ENCODE results near the gene SPIRE1. TPM values are rescaled to one million over a fixed set of nuclear protein-coding genes. Genes with fewer than 3 reads are reported as not detected.

SPIRE1 gene
- total RNA-seq, 2 donors from 2014 or later: 14.2 to 17.2 TPM

DNA sequence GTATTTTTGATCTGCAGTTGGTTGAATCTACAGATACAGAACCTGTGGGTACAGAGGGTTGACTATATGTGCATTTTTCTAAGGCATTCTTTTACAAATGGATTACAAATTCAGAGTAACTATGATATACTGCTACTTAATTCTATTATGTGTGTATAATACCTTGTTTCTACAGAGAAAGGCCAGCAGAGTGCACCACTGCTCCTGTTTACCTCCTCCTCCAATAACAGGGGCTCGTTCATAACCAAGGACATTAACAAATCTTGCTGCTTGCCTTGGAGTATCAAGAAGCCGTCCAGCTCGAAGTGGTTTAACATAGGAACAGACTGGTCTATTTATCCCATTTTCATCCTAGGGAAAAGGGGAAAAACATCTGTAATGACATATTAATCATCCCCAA, 28.2 kb upstream of the SPIRE1 start:
- no peak overlapping the region for H3K27ac Mint-ChIP-seq
- Histone ChIP-seq H3K27ac (ENCODE audit: low read depth, low read length) (no peak overlapping the region), H3K36me3 (ENCODE audit: control insufficient read depth, insufficient read depth, low read length) (peaks cover 36% of the 10 kb centered on the region), H3K4me3 (ENCODE audit: low read length) (no peak overlapping the region), H3K9ac (ENCODE audit: extremely low read depth, low read length, poor library complexity, severe bottlenecking) (no peak overlapping the region), H3K9me3 (ENCODE audit: control insufficient read depth, low read length) (no peaks in the 10 kb centered on the region), H3K4me1 (ENCODE audit: control insufficient read depth, insufficient read depth, low read length) (no peaks in the 10 kb centered on the region), H3K27me3 (ENCODE audit: control insufficient read depth, insufficient read depth, low read length, poor library complexity, severe bottlenecking) (no peaks in the 10 kb centered on the region)
- TF ChIP-seq, protein P1, sequence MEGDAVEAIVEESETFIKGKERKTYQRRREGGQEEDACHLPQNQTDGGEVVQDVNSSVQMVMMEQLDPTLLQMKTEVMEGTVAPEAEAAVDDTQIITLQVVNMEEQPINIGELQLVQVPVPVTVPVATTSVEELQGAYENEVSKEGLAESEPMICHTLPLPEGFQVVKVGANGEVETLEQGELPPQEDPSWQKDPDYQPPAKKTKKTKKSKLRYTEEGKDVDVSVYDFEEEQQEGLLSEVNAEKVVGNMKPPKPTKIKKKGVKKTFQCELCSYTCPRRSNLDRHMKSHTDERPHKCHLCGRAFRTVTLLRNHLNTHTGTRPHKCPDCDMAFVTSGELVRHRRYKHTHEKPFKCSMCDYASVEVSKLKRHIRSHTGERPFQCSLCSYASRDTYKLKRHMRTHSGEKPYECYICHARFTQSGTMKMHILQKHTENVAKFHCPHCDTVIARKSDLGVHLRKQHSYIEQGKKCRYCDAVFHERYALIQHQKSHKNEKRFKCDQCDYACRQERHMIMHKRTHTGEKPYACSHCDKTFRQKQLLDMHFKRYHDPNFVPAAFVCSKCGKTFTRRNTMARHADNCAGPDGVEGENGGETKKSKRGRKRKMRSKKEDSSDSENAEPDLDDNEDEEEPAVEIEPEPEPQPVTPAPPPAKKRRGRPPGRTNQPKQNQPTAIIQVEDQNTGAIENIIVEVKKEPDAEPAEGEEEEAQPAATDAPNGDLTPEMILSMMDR (conservative IDR thresholded peaks at IDR 0.05): peak; percentile 38
- no peaks in the 10 kb centered on the region for H3K9me3 Mint-ChIP-seq
- no peaks in the 10 kb centered on the region for H3K4me1 Mint-ChIP-seq
- H3K27me3 Mint-ChIP-seq (ENCODE audit: insufficient read depth): no peaks in the 10 kb centered on the region
- DNase-seq: no peak
- peaks cover 23% of the 10 kb centered on the region for H3K36me3 Mint-ChIP-seq (ENCODE audit: low read depth)
- WGBS, 2 experiments (ENCODE audit: insufficient coverage in 1 of 2, insufficient read length in 1 of 2): 92% methylated on average over 3 of the region's 3 CpGs; no CpG with 5 or more reads in 1 of the 2 experiments
- no peak overlapping the region for H3K4me3 Mint-ChIP-seq

DNA sequence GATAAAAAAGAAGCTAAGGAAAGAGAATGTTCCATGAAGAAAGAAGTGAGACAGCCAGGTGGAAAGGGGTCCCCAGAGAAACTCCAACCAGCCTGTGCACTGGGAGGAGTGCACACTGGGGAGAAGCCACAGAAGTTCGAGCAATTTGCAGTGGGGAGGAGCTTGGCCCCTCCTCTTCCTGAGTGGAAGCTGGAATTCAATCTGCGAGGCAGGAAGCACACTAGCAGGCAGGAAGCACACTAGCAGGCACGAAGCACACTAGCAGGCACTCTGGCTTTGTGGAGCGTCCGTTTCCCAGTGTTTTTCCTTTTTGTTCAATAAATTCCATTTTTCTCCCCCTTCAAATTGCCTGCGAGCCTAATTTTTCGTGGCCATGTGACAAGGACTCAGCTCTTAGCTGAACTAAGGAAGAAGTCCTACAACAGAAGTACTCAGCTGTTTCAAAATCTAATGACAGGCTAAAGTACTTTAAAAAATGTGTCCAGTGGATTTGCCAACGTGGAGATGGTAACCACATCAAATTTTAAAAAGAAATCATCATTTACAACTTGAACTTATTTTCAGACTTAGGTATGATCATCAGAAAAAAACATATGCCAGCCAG, 21.4 kb upstream of the SPIRE1 start:
- Mint-ChIP-seq H3K27me3 (ENCODE audit: insufficient read depth) (no peaks in the 10 kb centered on the region), H3K4me3 (no peak overlapping the region), H3K36me3 (ENCODE audit: low read depth) (peaks cover 36% of the 10 kb centered on the region), H3K27ac (peak overlapping the region; percentile 79), H3K4me1 (no peaks in the 10 kb centered on the region), H3K9me3 (no peaks in the 10 kb centered on the region)
- no peaks in the 10 kb centered on the region for H3K9me3 ChIP-seq (ENCODE audit: control insufficient read depth, low read length)
- TF ChIP-seq, protein P1 (conservative IDR thresholded peaks at IDR 0.05): no peak
- no peak for DNase-seq
- H3K4me3 ChIP-seq (ENCODE audit: low read length): no peak overlapping the region
- no peak overlapping the region for H3K9ac ChIP-seq (ENCODE audit: extremely low read depth, low read length, poor library complexity, severe bottlenecking)
- H3K4me1 ChIP-seq (ENCODE audit: control insufficient read depth, insufficient read depth, low read length): no peaks in the 10 kb centered on the region
- H3K27ac ChIP-seq (ENCODE audit: low read depth, low read length): no peak overlapping the region
- H3K27me3 ChIP-seq (ENCODE audit: control insufficient read depth, insufficient read depth, low read length, poor library complexity, severe bottlenecking): no peaks in the 10 kb centered on the region
- H3K36me3 ChIP-seq (ENCODE audit: control insufficient read depth, insufficient read depth, low read length): peaks cover 42% of the 10 kb centered on the region
- WGBS, 2 experiments (ENCODE audit: insufficient coverage in 1 of 2, insufficient read length in 1 of 2): 88 to 90% methylated on average over 7 to 8 of the region's 8 CpGs

DNA sequence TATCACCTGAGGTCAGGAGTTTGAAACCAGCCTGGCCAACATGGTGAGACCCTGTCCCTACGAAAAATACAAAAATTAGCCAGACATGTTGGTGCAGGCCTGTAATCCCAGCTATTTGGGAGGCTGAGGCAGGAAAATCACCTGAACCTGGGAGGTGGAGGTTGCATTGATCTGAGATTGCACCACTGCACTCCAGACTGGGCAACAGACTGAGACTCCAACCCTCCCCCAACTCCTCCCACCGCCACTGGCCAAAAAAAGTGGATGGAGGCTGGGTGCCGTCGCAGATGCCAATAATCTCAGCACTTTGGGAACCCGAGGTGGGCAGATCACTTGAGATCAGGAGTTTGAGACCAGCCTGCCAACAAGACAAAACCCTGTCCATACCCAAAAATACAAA, 10.1 kb upstream of the SPIRE1 start:
- Histone ChIP-seq H3K36me3 (ENCODE audit: control insufficient read depth, insufficient read depth, low read length) (peaks cover 13% of the 10 kb centered on the region), H3K27ac (ENCODE audit: low read depth, low read length) (no peak overlapping the region), H3K9ac (ENCODE audit: extremely low read depth, low read length, poor library complexity, severe bottlenecking) (no peak overlapping the region), H3K4me3 (ENCODE audit: low read length) (no peak overlapping the region), H3K9me3 (ENCODE audit: control insufficient read depth, low read length) (no peaks in the 10 kb centered on the region), H3K27me3 (ENCODE audit: control insufficient read depth, insufficient read depth, low read length, poor library complexity, severe bottlenecking) (no peaks in the 10 kb centered on the region), H3K4me1 (ENCODE audit: control insufficient read depth, insufficient read depth, low read length) (no peaks in the 10 kb centered on the region)
- H3K27me3 Mint-ChIP-seq (ENCODE audit: insufficient read depth): no peaks in the 10 kb centered on the region
- H3K36me3 Mint-ChIP-seq (ENCODE audit: low read depth): peaks cover 16% of the 10 kb centered on the region
- TF ChIP-seq, protein P1 (conservative IDR thresholded peaks at IDR 0.05): no peak
- DNase-seq: no peak
- H3K4me1 Mint-ChIP-seq: no peaks in the 10 kb centered on the region
- 92 to 94% methylated on average over 2 to 5 of the region's 5 CpGs for WGBS, 2 experiments (ENCODE audit: insufficient coverage in 1 of 2, insufficient read length in 1 of 2)
- no peaks in the 10 kb centered on the region for H3K9me3 Mint-ChIP-seq
- H3K27ac Mint-ChIP-seq: no peak overlapping the region
- H3K4me3 Mint-ChIP-seq: no peak overlapping the region

All from endodermal cell (in vitro differentiated cells).